Ectodermal cell (in vitro differentiated cells): ENCODE data around the gene DUS2.

Source experiments
- H3K27ac ChIP-seq: 2 replicates; pipeline ENCODE4 v1.7.0; 2013; ENCODE audit warnings: mild to moderate bottlenecking, low read depth, low read length; ENCODE audit not compliant: insufficient read depth, poor library complexity, severe bottlenecking
- H3K27me3 ChIP-seq: 2 replicates; pipeline ENCODE4 v1.7.0; 2013; ENCODE audit warnings: mild to moderate bottlenecking, low read length; ENCODE audit not compliant: insufficient read depth, control insufficient read depth, poor library complexity, severe bottlenecking
- H3K36me3 ChIP-seq: one replicate; pipeline ENCODE4 v1.7.0; 2013; ENCODE audit warnings: low read length; ENCODE audit not compliant: control insufficient read depth, insufficient read depth
- H3K4me1 ChIP-seq: one replicate; pipeline ENCODE4 v1.7.0; 2013; ENCODE audit warnings: low read length; ENCODE audit not compliant: control insufficient read depth, insufficient read depth
- H3K4me3 ChIP-seq: 2 replicates; pipeline ENCODE4 v1.7.0; 2013; ENCODE audit warnings: low read depth, low read length, control low read depth; ENCODE audit not compliant: insufficient read depth
- H3K9me3 ChIP-seq: 2 replicates; pipeline ENCODE4 v1.7.0; 2013; ENCODE audit warnings: mild to moderate bottlenecking, low read length, moderate library complexity; ENCODE audit not compliant: control insufficient read depth
- WGBS, 2 experiments: methylation state at CpG; one replicate each; pipeline ENCODE4 v1.1.7; 2013; ENCODE audit warnings: missing lambda C conversion rate in 2 of 2; 5-methylcytosine and 5-hydroxymethylcytosine counted together

The DUS2 gene

GRCh38 chr16:68041783-68042182 lies 18.7 kb downstream of the DUS2 start:
- no peak overlapping the region for H3K27ac ChIP-seq
- H3K9me3 ChIP-seq: no peaks in the 10 kb centered on the region
- 91 to 100% methylated on average over 1 to 2 of the region's 2 CpGs for WGBS, 2 experiments
- no peak overlapping the region for H3K4me3 ChIP-seq
- H3K4me1 ChIP-seq: no peaks in the 10 kb centered on the region
- H3K27me3 ChIP-seq: no peaks in the 10 kb centered on the region
- H3K36me3 ChIP-seq: no peaks in the 10 kb centered on the region

- WGBS, 2 experiments: 89 to 94% methylated on average over 7 of the region's 7 CpGs
- no peaks in the 10 kb centered on the region for H3K36me3 ChIP-seq
- no peaks in the 10 kb centered on the region for H3K4me1 ChIP-seq
- no peaks in the 10 kb centered on the region for H3K27me3 ChIP-seq
- no peak overlapping the region for H3K4me3 ChIP-seq
- no peak overlapping the region for H3K27ac ChIP-seq
- no peaks in the 10 kb centered on the region for H3K9me3 ChIP-seq
Observed at GRCh38 chr16:68046106-68046505, 23.0 kb downstream of the DUS2 start.

- no peak overlapping the region for H3K27ac ChIP-seq
- WGBS, 2 experiments: 96% methylated on average over 2 of the region's 2 CpGs
- no peaks in the 10 kb centered on the region for H3K9me3 ChIP-seq
- H3K27me3 ChIP-seq: no peaks in the 10 kb centered on the region
- no peak overlapping the region for H3K4me3 ChIP-seq
- no peaks in the 10 kb centered on the region for H3K36me3 ChIP-seq
- H3K4me1 ChIP-seq: no peaks in the 10 kb centered on the region
Observed at GRCh38 chr16:68047987-68048386, 24.9 kb downstream of the DUS2 start.

- H3K9me3 ChIP-seq: no peaks in the 10 kb centered on the region
- H3K27me3 ChIP-seq: no peaks in the 10 kb centered on the region
- no peaks in the 10 kb centered on the region for H3K36me3 ChIP-seq
- H3K27ac ChIP-seq: no peak overlapping the region
- WGBS, 2 experiments: 92 to 95% methylated on average over 2 of the region's 2 CpGs
- H3K4me3 ChIP-seq: no peak overlapping the region
- H3K4me1 ChIP-seq: no peaks in the 10 kb centered on the region
Observed at GRCh38 chr16:68049449-68049848, 26.4 kb downstream of the DUS2 start.

DNA sequence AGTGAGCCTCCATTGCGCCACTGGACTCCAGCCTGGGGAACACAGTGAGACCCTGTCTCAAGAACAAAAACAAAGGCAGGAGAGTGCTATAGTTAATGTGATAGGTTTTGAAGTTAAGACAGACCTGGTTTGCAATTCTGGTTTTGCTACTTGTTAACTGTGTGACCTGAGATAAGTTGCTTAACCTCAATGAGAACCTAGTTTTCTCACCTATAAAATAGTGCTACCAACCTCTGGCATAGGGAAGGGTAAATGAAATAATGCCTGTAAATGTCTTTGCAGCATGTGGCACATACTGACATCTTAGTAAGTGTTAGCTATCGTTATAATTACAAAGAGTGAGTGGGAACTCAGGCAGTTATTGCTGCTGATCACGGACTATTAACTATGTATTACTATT lies 32.3 kb downstream of the DUS2 start:
- Histone ChIP-seq H3K4me3 (no peak overlapping the region), H3K27me3 (no peaks in the 10 kb centered on the region), H3K27ac (no peak overlapping the region), H3K4me1 (no peaks in the 10 kb centered on the region), H3K9me3 (no peaks in the 10 kb centered on the region), H3K36me3 (no peaks in the 10 kb centered on the region)
- WGBS, 2 experiments: 95 to 96% methylated on average over 3 of the region's 3 CpGs

- H3K27me3 ChIP-seq: no peaks in the 10 kb centered on the region
- no peaks in the 10 kb centered on the region for H3K4me1 ChIP-seq
- no peaks in the 10 kb centered on the region for H3K36me3 ChIP-seq
- H3K27ac ChIP-seq: no peak overlapping the region
- H3K9me3 ChIP-seq: no peaks in the 10 kb centered on the region
- no peak overlapping the region for H3K4me3 ChIP-seq
Observed at GRCh38 chr16:68059804-68060203, 36.7 kb downstream of the DUS2 start.

DNA sequence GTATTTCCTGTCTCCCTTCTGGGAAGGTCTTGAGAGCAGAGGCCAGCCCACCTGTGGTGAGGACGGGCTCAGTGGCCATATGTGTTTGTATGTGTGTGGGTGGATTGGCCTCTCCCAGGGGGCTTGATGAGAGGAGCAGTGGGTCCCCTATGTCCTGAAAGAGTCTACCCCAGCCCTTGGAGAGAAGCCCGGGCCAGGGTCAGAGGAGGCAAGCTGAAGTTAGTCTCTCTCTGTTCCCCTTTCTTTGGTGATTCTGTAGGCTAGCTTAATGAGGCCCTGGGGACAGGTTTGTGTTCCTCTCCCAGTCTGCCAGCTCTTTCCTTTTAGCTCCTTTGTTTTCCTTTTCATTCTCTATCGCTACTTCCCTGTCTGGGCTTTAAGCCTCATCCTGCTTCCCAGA lies 38.3 kb downstream of the DUS2 start:
- Histone ChIP-seq H3K4me1 (no peaks in the 10 kb centered on the region), H3K36me3 (no peaks in the 10 kb centered on the region), H3K4me3 (no peak overlapping the region), H3K27ac (no peak overlapping the region), H3K27me3 (no peaks in the 10 kb centered on the region), H3K9me3 (no peaks in the 10 kb centered on the region)
- 86 to 89% methylated on average over 3 of the region's 3 CpGs for WGBS, 2 experiments

DNA sequence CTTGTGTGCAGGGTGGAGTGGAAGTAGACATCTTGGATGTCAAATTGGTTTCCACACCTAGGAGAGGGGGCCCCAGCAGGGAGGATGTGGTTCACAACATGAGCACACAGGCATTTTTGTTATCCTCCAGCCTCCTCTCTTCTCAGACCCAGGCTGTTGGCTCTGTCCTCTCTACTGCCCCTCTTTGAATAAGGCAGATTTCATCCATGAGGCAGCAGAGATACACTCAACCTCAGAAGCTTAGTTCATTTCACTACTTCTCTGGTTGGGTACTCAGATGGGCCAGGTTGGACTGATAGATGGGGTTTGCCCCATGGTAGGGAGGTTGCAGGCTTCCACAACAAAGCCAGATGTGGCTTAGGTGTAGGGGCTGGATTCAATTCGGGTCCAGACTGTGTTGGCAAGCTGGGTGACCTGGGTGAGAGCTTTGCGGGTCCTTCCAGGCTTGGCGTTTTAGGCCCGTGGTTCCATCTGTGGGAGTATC lies 39.9 kb downstream of the DUS2 start:
- Histone ChIP-seq H3K9me3 (no peaks in the 10 kb centered on the region), H3K36me3 (no peaks in the 10 kb centered on the region), H3K27me3 (no peaks in the 10 kb centered on the region), H3K27ac (no peak overlapping the region), H3K4me1 (no peaks in the 10 kb centered on the region), H3K4me3 (no peak overlapping the region)
- WGBS, 2 experiments: 96 to 97% methylated on average over 4 of the region's 4 CpGs

GRCh38 chr16:68064791-68065365 lies 41.8 kb downstream of the DUS2 start:
- H3K27ac ChIP-seq: no peak overlapping the region
- no peaks in the 10 kb centered on the region for H3K27me3 ChIP-seq
- no peaks in the 10 kb centered on the region for H3K9me3 ChIP-seq
- no peaks in the 10 kb centered on the region for H3K4me1 ChIP-seq
- H3K4me3 ChIP-seq: no peak overlapping the region
- no peaks in the 10 kb centered on the region for H3K36me3 ChIP-seq
- WGBS, 2 experiments: 44 to 49% methylated on average over 2 of the region's 2 CpGs

GRCh38 chr16:68065716-68066305 lies 42.7 kb downstream of the DUS2 start:
- no peak overlapping the region for H3K27ac ChIP-seq
- H3K27me3 ChIP-seq: no peaks in the 10 kb centered on the region
- H3K4me3 ChIP-seq: no peak overlapping the region
- H3K9me3 ChIP-seq: no peaks in the 10 kb centered on the region
- 72 to 77% methylated on average over 5 to 6 of the region's 6 CpGs for WGBS, 2 experiments
- H3K36me3 ChIP-seq: no peaks in the 10 kb centered on the region
- no peaks in the 10 kb centered on the region for H3K4me1 ChIP-seq
